Amniotic epithelial cell (primary cell): Measurements from ENCODE around the gene AHNAK2.
"Not testable (repeated sequence)": the region's sequence is repeated elsewhere in the genome, so short reads cannot be mapped to it uniquely, and the experiment has no call there.

Experiments used
- DNase-seq: peaks from one replicate; pipeline ENCODE4 v3.0.0-alpha.2; 2010; ENCODE audit warnings: low read depth

The AHNAK2 gene

DNA sequence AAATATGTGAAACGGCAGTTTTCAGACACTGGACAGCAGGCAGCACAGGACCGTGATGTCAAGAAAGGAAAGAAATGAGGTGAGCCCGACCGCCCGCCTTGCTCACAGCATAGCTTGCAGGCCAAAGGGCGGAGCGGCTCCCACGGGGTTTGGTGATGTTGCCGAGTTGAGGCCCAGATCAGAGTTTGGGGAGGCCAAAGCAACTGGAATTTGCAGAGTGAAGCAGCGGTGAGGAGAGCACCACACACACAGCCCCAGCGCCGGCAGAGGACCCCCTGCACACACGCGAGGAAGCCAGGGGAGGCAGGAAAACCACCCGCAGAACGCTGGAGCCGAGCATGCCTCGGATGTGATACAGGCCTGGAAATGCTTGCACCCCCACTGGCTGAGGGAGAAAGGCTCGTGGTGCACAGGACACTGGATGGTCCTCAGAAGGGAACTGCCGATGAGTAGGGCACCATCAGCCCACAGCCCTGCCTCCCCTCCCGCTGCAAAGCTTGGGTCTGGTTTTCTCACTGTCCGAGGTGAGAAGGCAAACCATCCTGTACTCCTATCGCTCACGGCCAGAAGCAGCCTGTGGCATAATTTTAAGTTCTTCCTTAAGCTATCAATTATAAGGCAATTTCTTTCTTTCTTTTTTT, 79.2 kb downstream of the AHNAK2 start:
- no peak for DNase-seq

DNA sequence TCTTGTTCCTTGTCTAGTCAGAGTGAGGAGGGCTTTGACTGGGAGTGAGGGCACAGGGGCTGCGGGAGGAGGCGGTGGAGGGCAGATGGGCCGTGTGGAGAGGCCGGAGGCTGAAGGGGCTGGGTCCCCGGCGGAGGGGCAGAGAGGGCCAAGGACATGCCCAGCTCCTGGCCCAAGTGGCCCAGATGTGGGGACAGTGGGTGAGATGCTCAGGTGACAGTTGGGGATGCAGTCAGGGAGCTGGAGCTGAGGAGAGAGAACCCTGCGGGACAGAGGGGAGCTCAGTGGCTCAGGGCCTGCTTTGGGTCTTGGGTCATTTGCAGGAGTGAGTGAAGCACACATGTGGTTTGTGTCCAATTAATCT, 80.0 kb downstream of the AHNAK2 start:
- DNase-seq, result no peak

DNA sequence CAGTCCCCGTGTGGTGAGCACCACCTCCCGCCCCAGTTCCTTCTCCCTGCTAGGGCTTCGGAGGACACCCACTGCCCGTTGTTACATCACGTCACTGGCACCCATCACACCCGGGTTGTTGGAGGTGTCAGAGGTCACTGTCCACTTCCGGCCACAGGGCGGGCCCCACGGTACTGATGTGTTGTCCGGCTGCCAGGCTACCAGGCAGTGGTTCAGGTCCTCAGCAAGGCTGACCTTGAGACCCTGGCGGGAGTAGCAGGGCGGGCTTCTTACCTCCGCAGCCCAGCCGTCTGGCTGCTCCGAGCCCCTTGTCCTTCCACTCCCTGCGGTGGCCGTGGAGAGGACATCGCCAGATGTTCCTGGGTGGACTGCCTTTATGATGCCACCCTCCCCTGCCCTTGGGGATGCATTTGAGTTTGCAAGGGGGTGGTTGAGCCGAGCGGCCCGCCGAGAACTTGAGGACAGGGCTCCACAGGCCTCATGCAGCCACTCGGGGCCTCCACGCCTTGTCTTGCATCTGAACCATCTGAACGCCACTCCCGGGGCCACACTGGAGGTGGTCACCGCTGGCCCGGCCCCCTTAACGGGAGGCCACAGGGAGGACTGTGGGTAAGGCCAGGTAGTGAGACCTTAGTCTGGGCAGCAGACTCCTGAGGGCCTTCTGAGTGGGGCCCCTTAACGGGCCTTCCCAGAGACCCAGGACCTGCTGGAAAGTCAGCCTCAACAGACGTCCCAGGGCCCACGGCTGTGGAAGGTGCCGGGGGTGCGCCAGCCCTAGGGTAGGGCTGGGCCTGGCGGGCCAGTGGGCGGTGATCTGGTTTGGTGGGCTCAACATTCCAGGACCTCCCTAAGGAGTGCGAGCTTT, 80.6 kb downstream of the AHNAK2 start:
- no peak for DNase-seq

DNA sequence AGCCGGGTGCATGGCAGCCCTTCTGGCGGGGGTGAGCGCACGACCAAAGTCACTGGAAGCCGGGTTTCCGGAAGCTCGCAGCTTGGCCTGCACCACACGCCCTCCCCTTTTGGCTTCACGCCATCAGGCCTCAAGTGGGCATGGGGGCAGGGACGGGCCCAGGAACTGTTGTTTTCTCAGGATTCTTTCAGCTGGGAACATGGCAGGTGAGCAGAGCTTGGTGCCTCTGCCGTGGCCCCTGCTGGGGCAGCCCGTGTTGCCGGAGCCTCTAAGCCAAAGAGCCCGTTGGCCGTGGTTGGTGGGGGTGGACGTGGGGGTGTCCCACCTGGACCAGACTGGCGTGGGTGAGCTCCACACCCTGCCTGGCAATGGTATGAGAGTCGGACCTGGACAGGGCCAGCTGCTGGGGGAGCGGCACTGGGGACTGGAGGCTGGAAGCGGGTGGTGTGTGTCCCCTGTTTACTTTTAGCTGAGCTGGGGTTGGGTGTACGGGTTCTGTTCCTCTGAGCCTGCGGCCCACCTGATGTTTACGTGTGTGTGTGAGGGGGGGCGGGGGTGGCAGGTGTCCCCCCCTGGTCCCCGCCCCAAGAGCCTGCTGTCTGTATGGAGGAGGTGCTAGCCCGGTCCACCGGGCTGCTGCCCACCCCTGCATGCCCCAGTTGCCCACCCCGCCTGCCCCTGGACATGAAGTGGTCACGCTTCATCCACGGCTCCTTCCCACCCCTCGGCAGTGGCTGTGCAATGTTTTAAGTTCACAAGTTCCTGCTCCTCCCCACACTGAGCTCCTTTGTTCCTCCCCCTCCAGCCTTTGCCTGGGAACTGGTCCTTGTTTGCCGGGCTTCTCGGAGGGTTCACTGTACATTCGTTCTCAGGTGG, 82.2 kb downstream of the AHNAK2 start:
- DNase-seq, result no peak

DNA sequence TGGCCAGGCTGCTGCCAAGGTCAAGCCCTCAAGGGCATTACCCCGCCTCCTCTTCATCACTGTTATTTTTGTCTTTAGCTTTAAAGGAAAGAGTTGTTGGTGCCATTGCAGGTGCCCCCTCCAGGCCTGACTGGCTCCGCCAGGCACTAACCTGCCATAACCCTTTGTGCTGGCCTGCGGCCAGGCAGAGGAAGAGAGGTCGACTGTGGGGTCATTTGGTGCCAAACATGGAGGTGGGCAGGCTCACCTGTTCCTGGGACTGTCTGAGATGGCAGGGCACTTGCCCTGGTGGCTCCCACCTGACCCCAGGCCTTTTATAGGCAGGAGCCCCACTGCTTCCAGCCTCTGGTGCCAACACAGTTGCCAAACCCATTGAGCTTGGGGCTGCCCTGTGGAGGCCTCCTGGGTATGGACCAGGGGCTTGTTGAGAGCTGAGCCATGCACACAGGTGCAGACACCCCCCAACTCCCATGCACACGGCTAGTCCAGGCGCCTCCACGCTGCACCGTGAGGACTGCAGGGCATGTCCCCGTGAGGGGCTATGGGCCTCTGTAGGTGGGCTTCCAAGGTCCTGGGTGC, 82.9 kb downstream of the AHNAK2 start:
- no peak for DNase-seq

DNA sequence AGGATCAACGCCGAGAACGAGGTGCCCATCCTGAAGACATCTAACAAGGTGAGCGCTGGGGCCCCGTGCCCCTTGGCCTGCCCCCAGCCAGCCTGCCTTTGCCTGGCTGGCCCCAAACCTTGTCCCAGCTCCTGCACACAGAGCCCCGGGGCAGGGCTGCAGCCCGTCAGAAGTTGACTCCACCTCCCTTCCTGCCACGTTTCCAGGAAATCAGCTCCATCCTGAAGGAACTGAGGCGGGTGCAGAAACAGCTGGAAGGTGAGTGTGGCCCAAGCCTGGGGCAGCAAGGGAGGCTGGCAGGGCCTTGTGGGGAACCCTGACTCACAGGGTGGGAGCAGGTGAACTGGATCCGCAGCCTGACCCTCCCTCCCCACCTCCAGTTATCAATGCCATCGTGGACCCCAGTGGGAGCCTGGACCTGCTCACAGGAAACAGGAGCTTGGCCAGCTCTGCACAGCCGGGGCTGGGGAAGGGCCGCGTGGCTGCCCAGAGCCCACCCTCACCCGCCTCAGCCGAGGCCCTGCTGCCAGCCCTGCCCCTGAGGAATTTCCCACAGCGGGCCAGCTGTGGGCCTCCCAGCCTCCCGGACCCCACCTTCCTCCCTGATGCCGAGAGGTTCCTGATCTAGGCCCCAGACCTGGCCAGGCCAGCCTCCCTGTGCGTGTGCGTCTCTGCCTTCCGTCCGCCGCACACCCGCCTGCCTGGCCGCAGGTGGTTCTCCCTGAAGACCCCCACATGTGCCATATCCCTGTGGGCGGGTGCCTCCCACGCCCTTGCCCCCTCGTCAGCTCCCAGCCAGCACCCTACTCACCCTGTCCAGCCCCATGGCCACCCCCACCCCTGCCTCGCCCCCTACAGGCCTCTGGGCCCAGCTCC, 83.6 kb downstream of the AHNAK2 start:
- DNase-seq, result no peak

DNA sequence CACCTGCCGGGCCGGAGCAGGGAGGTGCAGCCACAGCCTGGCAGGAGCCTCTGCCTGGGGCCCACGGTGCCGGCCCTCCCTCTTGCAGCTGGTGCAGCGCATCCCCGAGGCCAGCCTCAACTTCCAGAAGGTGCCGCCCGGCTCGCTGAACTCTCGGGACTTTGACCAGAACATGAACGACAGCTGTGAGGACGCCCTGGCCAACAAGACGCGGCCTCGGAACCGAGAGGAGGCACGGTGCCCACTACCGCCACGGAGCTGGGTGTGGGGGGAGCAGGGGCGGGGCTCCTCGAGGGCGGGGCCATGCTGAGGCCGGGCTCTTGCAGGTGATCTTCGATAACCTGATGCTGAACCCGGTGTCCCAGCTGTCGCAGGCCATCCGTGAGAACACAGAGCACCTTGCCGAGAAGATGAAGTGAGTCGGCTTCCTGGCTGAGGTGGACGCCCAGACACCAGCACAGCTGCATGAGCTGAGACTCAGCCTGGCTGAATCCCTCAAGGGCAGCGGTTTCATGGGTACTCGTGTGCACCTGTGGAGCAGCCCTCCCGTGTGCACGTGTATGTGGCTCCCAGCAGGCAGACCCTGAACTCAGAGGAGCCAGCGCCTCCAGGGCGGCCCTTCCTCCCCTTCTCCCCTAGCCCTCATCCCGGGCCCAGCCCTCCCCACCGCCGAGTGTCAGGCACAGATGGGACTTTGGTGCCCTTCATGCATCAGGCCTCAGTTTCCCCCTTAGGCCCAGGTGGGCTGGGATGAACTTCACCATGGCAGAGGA, 84.6 kb downstream of the AHNAK2 start:
- DNase-seq, result no peak

DNA sequence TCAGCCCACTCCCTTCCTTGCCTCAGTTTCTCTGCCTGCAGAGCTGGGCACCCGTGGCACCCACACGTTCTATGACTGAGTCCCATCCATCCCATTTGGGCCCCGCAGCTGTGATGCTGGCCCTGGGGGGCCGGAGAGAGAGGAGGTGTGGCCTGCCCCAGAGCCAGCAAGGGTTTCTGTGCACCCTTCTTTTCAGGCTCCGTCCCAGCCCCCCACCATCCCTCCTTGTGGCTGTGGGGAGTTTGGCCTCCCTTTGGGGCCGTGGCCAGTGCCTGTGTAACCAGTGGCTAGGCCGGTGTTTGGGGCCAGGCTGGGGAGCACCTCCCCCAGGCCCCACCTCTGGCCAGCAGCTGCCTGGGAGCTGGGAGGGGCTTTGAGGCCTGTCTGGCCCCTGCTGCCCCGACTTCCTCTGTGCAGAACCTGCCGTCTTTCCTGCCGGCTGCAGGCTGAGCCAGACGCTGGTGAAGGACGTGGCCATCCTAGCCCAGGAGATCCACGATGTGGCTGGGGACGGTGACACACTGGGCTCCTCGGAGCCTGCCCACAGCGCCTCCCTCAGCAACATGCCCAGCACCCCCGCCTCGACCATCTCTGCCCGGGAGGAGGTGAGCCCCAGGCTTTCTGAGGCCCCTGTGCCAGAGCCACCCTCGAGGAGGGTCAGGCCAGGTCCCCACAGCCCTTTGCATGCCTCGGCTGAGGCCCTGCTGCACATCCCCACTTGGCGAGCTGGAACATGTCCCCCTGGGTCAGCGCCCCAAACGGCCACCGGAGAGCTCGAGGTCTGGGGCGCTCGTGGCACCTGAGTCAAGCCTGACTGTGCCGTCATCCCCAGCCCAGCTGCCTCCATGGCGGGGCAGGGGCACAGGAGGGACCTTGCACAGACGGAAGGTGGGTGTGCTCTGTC, 85.4 kb downstream of the AHNAK2 start:
- no peak for DNase-seq

DNA sequence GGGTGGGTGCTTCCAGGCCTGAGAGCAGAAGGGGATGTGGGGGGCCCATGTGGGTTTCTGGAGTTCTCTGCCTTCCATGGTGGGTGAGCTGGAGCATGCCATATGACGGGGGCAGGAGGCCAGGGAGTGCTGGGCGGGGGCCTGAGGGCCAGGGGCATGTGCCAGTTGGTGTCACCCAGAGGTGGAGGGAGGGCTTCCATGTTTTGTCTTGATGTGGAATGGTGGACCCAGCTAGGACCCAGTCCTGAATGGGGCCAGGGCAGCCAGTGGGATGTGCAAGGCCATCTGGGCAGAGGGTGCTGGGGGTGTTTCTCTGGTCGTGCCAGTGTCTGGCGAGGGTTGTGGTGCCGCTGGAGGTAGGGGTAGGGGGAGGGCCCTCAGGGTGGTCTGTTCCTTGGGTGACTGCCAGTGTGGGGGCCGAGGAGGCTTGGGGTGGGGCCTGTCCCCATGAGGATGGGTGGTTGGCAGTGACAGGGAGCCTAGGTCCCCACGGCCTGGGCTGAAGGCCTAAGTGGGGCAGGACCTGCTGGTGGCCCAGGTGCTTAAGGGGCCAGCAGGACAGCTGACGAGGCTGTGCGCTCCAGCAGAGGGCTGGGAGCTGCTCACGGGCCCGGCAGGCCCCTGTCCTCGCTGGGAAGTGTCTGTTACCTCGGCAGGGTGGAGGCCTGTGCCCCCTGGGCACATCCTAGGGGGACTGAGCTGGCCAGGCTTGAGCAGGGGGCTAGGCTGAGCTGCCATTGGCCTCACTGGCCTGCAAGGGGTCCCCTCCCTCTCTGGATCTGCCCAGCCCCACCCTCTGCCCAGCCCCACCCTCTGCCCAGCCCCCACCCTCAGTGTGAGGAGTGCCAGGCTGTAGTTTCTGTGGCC, 86.3 kb downstream of the AHNAK2 start:
- no peak for DNase-seq

DNA sequence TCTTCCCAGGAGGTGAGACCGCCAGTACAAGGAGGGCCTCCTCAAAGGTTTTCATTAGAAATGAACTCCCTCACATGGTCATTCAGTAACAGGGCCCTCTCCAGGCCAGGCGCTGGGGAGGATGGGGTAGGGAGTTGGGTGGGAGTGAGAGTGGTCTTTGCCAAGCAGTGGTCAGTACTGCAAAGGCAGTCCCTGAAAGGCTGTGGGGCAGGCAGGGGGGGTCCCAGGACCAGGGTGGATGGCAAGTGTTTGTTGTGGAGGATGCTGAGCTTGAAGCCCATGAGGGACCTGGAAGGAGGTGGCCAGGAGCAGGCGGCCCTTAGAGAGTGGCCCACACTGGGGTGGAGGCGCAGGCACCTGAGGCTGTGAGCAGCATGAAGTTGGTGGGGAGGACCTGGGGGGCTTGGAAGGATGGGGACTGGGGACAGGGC, 87.0 kb downstream of the AHNAK2 start:
- no peak for DNase-seq

DNA sequence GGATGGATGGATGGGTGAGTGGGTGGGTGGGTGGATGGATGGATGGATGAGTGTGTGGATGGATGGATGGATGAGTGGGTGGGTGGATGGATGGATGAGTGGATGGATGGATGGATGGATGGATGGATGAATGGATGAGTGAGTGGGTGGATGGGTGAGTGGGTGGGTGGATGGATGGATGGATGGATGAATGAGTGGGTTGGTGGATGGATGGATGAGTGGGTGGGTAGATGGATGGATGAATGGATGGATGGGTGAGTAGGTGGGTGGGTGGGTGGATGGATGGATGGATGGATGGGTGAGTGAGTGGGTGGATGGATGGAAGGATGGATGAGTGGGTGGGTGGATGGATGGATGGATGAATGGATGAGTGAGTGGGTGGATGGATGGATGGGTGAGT, 87.9 kb downstream of the AHNAK2 start:
- not testable (repeated sequence) for DNase-seq

DNA sequence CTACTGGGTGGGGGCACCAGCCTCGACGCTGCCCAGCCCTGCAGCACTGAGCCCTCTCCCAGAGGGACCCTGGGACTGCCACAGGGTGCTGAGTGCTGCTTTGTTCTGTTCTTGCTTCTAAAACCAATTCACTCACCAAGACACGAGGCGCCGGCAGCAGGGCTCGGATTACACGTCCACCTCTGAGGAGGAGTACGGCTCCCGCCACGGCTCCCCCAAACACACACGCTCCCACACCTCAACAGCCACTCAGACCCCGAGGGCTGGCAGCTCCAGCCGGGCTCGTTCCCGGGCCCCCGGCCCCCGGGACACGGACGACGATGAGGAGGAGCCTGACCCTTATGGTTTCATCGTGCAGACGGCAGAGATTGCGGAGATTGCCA, 88.8 kb downstream of the AHNAK2 start:
- DNase-seq, result no peak

DNA sequence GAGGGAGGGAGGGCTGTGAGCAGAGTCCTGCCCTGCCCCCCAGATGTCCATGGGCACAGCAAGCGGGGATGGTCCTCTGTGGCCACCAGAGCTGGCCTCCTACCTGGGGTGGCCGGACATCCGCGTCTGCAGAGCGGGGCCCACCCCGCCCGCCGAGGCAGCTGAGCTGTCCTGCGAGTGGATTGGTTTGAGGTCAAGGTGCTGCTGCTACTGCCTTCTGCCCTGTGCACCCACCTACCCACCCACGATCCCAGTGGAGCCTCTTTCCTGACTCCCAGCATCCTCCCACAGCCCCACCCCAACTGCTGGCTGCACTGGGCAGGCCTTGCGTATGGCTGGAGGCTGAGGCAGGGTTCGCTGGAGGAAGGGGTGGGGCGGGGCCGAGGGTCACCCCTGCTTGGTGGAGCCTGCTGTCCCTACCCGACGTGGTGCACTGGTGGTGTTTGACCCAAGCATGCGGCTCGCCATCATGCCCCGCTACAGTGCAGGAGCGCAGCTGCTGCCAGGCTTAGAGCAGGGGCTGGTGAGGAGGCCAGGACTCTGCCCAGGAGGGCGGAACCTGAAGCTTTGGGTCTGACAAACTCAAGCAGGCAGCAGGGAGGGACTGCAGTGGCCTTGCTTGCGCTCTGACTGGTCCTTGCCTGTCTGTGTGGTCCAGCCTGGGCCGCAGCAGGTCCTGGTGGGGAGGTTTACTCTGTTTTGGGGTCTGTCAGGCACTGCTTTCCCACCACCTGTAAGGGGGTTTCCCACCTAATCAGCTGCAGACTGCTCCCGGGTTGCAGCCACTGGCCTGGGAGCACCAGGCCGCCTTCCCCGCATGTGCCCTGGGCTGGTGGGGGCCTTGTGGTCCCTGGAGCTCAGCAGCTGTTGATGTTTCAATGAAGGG, 89.4 kb downstream of the AHNAK2 start:
- no peak for DNase-seq

DNA sequence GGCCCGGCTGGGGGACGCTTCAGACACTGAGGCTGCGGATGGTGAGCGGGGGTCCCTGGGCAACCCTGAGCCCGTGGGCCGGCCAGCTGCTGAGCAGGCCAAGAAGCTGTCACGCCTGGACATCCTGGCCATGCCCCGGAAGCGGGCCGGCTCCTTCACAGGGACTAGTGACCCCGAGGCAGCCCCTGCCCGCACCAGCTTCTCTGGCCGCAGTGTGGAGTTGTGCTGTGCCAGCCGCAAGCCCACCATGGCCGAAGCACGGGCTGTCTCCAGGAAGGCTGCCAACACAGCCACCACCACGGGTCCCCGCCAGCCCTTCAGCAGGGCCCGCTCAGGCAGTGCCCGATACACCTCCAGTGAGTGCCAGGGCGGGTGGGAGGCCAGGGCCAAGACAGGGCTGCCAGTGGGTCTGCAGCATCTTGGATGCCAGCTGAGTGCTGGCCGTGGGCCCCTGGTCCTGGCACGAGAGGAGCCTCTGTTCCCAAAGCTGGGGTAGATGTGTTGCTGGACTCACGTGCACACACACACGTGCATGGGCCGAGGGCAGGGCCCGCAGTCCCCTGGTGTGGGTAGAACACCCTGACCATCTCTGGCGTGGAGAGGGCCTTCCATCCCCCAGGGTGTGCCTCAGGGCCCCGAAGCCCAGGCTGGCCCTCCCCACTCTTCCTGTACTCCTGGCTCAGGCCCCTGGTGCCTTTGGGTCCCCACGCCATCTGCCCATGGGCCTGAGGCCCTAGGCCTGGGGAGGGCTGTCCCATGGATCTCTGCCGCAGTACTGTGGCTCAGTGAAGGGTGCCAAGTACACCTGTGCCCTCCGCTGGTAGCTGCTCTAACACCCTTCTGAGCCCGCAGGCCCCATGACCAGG, 90.3 kb downstream of the AHNAK2 start:
- DNase-seq, result no peak
